ENCODE data around the gene LRFN2. TPM values are rescaled to one million over a fixed set of nuclear protein-coding genes. Genes with fewer than 3 reads are reported as not detected.

The LRFN2 gene
- total RNA-seq, 3 donors from 2014 or later: not detected

DNA sequence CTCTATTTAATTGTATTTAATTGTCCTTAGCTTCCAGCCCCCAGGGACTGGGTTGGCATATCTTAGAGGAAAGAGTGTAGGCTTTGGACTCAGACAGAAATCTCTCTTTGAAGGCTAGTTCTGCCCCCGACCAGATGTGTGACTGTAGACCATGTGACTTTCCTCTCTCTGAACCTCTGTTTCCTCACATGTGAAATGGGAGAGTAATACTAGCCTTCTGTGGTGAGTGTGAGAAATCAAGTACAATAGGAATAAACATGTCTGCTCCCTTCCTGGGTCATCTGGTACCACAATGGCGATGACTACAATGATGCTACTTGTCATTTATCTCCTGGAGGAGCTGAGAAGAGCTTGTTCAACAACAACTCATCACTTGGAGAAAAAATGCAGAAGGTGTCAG lies 179.9 kb downstream of the LRFN2 start:
- no peaks in the 10 kb centered on the region for H3K4me1 ChIP-seq
- TF ChIP-seq POLR2A (IDR thresholded peaks at IDR 0.05) (no peak), CTCF (IDR thresholded peaks at IDR 0.05) (no peak), POLR2AphosphoS5 (IDR thresholded peaks at IDR 0.05) (no peak)
- intact Hi-C loops (cut with DNase I; ENCODE audit: low total_unique reads): no loop called here
- H3K27me3 ChIP-seq: no peaks in the 10 kb centered on the region
- DNase-seq (ENCODE audit: low spot score in 2 of 2): no peak
- H3K36me3 ChIP-seq: no peaks in the 10 kb centered on the region
- no peak overlapping the region for H3K4me3 ChIP-seq
- H3K27ac ChIP-seq: no peak overlapping the region
- H3K9me3 ChIP-seq: no peaks in the 10 kb centered on the region

GRCh38 chr6:40406175-40406574 lies 181.0 kb downstream of the LRFN2 start:
- DNase-seq (ENCODE audit: low spot score in 2 of 2): no peak
- intact Hi-C loops (cut with DNase I; ENCODE audit: low total_unique reads): no loop called here
- no peaks in the 10 kb centered on the region for H3K36me3 ChIP-seq
- TF ChIP-seq POLR2A (IDR thresholded peaks at IDR 0.05) (no peak), CTCF (IDR thresholded peaks at IDR 0.05) (no peak), POLR2AphosphoS5 (IDR thresholded peaks at IDR 0.05) (no peak)
- H3K27me3 ChIP-seq: no peaks in the 10 kb centered on the region
- no peak overlapping the region for H3K4me3 ChIP-seq
- H3K27ac ChIP-seq: no peak overlapping the region
- H3K9me3 ChIP-seq: no peaks in the 10 kb centered on the region
- H3K4me1 ChIP-seq: no peaks in the 10 kb centered on the region

- Histone ChIP-seq H3K36me3 (no peaks in the 10 kb centered on the region), H3K4me1 (peaks cover 0 to 4% of the 10 kb centered on the region in 2 donors), H3K4me3 (no peak overlapping the region), H3K27me3 (no peaks in the 10 kb centered on the region), H3K9me3 (no peaks in the 10 kb centered on the region), H3K27ac (no peak overlapping the region)
- no peak for DNase-seq (ENCODE audit: low spot score in 2 of 2)
- intact Hi-C loops (cut with DNase I; ENCODE audit: low total_unique reads): loop anchor here (5.0 kb wide), 1 partner anchor 303 kb away; no protein-coding TSS in a partner anchor
- TF ChIP-seq POLR2AphosphoS5 (IDR thresholded peaks at IDR 0.05): no peak
- TF ChIP-seq POLR2A (IDR thresholded peaks at IDR 0.05): no peak
- TF ChIP-seq CTCF (IDR thresholded peaks at IDR 0.05): no peak
Observed at GRCh38 chr6:40400738-40401137, 186.4 kb downstream of the LRFN2 start.

DNA sequence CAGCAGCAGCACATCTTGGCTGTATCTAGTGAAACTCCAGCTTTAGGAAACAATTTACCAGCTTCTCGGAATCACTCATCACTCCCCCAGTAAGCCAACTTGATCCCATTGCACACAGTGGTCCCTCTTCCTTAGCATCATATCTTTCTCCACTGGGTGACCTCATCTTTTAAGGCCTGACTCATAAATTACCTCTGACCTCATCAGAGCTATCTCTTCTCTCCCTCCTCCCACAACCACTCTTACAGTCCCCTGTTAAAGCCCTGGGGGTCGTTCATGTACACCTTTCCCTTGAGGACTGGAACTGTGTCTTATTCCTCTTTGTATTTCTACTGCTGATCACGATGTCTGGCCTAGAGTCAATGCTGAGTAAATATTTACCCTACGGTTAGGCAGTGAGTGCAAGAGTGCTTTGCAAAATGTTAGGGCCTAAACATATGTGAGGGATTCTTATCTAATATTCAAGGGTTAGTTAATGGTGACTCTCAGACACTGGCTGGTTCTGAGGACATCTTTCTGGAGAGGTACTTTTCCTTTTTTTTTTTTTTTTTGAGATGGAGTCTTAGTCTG lies 187.2 kb downstream of the LRFN2 start:
- intact Hi-C loops (cut with DNase I; ENCODE audit: low total_unique reads): loop anchor here (5.0 kb wide), 1 partner anchor 303 kb away; no protein-coding TSS in a partner anchor
- no peak for TF ChIP-seq CTCF (IDR thresholded peaks at IDR 0.05)
- TF ChIP-seq POLR2A (IDR thresholded peaks at IDR 0.05): no peak
- no peak for TF ChIP-seq POLR2AphosphoS5 (IDR thresholded peaks at IDR 0.05)
- Histone ChIP-seq H3K4me3 (no peak overlapping the region), H3K27ac (no peak overlapping the region), H3K9me3 (no peaks in the 10 kb centered on the region), H3K4me1 (peaks cover 0 to 4% of the 10 kb centered on the region in 2 donors), H3K36me3 (no peaks in the 10 kb centered on the region), H3K27me3 (no peaks in the 10 kb centered on the region)
- no peak for DNase-seq (ENCODE audit: low spot score in 2 of 2)

GRCh38 chr6:40398810-40399477 lies 188.2 kb downstream of the LRFN2 start:
- TF ChIP-seq POLR2AphosphoS5 (IDR thresholded peaks at IDR 0.05) (no peak), POLR2A (IDR thresholded peaks at IDR 0.05) (no peak), CTCF (IDR thresholded peaks at IDR 0.05) (no peak)
- Histone ChIP-seq H3K4me1 (peaks cover 0 to 4% of the 10 kb centered on the region in 2 donors), H3K36me3 (no peaks in the 10 kb centered on the region), H3K9me3 (no peaks in the 10 kb centered on the region), H3K27ac (no peak overlapping the region), H3K27me3 (no peaks in the 10 kb centered on the region), H3K4me3 (no peak overlapping the region)
- intact Hi-C loops (cut with DNase I; ENCODE audit: low total_unique reads): no loop called here
- no peak for DNase-seq (ENCODE audit: low spot score in 2 of 2)

Measured in breast epithelium (tissue), 4 donors.